ENCODE results near the gene MAD2L1BP.

MAD2L1BP gene

DNA sequence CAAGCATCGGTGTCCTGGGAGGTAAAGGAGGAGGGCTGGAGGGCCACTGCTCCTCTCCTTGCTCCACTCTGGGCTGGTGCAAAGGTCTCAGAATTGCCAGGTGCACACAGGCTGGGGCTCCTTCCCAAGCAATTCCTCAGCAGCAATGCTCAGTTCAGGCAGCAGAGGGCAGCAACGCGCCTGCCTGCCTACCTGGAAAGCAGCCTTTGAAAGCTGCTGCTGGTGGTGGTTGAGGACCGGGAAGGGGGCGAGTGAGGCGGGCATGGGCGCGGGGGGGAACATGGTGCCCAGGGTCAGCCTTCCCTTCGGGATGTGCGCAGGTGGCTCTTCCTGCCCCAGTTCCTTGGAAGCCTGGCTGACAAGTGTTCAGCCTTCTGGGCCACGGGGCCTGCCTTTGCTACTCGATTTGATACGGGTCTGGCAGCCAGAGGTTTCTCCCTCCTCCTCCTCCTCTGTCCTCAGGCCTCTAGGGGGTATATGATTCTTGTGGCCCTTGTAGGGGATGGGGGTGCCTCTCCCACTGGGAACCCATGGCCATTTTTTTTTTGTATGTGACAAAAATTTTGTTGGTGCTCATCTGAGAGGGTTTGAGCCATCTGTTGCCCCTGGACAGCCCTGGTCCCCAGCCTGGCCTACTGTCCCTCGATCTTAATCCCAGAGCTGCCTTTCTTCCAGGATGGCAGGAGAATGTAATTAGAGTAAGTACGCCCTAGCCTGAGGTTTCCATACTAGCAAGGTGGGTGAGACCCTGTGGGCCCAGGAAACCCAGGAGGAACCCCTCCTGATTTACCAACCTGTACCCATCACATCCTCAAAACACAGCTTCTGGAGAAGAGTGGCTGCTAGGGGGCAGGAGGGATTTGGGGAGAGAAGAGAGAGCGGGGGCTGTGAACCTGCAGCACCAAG lies 31.9 kb downstream of the MAD2L1BP start:
- peak; percentile 65 to 85 for DNase-seq (ENCODE audit: low read depth in 2 of 2)

DNA sequence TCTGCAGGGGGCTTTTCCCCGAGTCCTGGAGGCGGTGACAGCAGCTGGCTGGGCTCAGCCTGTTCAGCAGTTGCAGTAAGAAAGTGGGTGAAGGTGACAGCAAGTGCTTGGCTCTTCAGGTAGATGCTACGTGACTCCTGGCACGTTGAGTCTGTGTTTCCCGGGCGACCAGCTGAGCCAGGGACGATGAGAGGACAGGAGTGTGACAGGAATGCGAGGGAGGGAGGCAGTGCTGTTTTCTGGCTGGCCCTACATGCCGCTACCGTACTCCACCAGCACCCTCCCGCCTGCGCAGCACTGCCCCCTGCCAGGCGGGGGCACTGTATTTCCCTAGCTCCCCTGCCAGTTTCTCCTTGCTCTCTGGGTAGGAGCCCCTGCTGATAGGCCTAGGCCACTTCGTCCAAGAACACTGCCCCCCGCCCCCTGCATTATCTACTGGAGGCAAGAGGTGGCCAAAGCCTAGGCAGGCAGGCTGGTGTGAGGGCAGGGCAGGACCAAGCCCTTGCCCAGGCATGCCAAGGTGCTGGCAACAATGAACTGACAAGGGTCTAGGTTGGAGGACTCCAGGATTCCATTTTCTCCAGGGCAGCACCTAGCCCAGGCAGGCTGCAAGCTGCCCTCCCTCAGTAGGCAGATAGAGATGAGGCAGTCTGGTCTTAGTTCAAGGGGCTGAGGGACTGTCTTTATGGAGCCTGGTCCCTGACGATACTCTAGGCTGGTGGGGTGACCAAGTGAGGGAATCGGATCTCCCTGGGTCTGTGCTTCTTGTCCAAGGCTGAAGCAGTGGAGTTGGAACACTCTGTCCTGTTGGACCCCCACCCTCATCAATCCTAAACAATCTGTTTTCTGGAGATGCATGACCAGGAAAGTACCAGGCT lies 32.8 kb downstream of the MAD2L1BP start:
- peak; percentile 20 to 58 for DNase-seq (ENCODE audit: low read depth in 2 of 2)

DNA sequence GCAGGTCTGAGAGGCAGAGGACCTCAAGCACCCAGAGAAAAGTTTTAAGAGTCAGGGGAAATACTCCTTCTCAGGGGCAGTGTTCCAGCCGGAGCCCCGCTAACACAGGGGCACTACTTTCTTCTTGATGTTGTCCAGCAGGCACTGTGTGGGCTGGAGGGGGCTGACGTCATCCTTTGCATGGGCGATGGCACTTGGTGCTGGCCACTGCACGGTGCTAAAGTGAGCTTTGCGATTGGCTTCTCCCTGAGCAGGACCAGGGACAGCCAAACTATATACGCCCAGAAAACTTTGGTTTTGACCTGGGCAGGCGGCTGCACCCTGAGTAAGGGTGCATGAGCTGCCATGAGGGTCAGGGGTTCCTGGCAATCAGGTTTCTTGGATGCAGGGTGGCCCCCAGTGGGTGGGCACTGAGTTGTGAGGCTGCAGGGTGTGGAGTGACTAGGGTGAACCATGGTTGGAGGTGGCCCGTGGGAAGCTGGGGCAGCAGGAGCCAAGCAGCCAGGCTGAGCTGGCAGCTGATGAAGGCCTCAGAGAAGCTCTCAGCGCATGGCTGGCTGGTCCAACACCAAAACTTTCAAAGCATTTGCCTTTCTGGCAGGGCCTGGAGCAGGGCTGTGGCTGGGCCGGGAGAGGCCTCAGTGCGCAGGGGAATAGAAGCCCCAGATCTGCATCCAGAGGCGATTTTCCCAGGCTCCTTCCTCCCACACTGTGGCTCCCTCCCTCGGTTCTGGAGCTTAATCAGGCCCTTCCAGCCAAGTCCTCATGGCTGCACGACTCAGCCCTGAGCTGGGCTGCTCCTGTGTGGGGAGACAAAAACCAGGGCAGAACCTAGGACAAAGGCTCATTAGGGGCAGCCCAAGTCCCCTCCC lies 33.6 kb downstream of the MAD2L1BP start:
- DNase-seq (ENCODE audit: low read depth in 2 of 2): no peak

DNA sequence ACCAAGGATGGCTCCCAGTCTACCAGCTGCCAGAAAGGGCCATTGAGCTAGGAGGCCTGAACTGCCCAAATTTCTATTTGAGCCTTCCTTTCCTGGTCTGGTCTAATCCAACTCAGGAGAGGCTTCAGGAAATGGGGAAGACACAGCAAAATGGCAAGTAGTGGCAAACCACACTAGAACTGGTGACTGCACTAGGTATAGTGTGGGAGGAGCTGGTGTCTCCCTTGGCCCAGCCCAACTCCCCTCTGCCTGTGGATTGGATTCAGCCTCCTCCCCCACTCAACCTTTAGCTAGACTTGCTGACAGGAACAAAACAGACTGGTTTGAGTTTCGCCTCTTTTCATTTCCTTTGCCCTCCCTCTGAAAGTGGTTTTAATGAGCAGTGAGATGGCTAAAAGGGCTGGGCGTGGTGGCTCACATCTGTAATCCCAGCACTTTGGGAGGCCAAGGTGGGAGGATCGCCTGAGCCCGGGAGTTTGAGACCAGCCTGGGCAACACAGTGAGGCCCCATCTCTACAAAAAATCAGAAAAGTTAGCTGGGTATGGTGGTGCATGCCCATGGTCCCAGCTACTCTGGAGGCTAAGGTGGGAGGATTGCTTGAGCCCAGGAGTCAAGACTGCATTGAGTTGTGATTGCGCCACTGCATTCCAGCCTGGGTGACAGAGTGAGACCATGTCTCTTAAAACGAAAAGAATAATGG lies 34.4 kb downstream of the MAD2L1BP start:
- DNase-seq (ENCODE audit: low read depth in 2 of 2): no peak

- DNase-seq (ENCODE audit: low read depth in 2 of 2): no peak
These were observed 35.0 kb downstream of the MAD2L1BP start for GRCh38 chr6:43670623-43670986.

DNA sequence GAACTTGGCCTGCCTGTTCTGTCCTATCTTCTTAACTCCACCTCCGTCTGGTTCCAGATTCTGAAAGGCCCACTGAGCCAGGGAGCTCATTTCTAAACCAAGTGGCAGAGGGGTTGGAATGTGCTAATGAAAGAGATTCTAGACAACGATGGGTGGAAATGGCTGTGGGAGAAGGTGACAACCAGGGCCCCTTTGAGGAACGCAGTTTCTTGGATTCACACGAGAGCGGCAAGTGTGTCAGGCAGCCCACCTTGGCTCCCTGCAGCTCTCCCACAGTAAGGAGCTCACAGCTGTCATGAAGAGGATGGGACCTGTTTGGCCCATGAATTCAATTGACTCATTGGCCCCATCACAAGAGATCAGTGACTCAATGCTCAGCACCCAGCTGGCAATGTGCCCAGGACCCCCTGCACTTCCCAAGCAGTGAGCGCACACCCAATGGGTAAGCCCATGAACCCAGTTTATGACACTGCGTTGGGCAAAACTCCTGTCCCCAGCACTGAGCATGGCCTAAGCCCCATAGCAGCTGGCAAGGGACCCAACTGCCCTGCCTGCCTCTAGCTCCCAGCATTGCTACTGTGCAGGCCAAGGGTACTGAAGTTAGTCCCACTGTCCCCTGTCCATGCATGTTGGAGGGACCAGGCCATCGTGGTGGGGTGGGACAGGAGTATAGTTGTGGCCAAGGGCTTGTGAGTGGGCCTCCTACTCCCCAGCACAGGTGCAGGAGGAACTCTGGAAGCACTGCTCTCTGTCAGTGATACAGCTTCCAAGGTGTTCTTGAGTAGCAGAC lies 35.6 kb downstream of the MAD2L1BP start:
- DNase-seq (ENCODE audit: low read depth in 2 of 2): no peak

DNA sequence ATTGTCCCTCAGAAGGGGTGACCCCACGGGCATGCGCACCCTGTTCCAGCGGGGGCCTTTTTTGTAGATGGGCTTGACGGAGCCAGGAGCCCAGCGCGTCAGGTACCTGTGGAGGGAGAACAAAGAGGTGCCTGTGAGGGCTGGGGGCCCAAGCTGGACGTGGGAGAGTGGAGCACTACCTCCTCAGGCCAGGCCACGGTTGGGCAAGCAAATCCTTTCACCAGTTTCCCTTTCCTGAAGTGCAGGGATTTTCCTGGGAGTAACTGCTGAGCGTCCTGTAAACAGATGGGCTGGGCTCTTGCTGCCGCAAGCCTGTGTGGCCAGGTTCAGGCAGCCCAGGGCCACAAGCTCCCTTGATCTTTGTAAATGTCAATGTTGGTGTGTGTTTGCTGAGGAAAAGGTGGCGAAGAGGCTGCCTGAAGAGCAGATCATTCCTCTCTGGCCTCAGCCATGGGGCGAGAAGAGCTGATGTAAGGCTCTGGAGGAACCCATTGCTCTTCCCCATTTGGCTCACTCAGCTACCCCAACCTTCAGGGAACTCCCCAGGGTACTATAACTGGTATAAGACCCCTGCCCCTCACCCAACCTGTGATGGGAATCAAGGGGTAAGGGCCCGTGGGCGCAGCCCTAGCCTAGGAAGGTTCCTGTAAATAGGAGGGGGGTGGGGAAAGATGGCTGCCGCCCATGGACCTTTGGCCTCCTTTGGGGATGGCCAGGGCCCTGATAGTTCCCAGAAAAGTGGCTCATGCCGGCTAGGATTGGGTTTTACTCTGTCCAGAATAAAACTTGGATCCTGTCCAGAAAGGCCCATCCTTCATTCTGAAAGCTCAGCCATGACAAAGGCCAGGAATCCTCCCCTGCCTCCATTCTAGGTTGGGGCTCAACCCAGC lies 36.4 kb downstream of the MAD2L1BP start:
- DNase-seq (ENCODE audit: low read depth in 2 of 2): no peak

DNA sequence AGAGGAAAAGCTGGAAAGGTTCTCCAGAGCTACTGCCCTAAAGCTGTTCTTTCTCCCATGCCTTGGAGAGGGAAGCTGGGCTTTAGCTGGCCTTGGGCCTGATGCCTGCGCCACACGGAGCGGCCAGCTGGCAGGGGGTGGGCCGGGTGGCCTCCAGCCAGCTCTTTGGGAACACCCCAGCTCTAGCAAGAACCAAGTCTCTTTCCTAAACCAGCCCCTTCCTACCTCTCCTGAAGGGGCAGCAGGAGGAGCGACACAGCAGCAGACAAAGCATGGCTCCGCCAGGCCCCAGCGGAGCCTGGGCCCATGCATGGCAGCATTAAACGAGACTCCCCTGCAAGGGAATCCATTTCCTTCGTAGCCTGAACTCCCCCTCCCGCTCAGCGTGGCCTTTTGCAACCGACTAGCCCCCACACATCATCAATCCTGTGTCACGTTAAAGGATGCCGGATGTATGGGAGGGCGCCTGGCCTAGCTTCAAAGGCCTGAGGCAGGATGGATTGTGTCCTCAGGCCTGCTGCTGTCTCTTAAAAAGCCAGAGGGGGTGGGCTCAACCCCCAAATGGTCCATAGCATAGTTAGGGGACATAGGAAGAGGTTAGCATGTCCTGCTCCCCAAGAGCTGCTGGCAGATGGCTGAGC lies 37.9 kb downstream of the MAD2L1BP start:
- DNase-seq (ENCODE audit: low read depth in 2 of 2): no peak

DNA sequence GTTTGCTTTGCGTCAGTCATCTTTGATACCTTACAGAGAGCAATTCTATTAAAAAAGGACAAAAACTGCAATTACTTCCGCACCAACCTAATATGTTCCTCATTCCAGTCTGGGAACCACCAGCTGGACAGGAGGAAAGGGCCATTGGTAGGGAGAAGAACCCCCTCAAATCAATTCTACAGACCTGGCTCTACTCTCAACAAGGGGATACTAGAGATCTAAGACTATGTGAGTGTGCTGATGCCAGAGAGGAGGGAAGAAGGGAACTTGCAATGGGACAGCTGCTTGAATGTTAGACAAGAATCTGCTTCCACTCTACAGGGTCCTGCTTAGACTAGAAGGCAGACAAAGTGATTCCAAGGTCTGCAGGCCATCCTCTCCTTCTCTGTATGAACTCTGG lies 38.7 kb downstream of the MAD2L1BP start:
- DNase-seq (ENCODE audit: low read depth in 2 of 2): no peak

DNA sequence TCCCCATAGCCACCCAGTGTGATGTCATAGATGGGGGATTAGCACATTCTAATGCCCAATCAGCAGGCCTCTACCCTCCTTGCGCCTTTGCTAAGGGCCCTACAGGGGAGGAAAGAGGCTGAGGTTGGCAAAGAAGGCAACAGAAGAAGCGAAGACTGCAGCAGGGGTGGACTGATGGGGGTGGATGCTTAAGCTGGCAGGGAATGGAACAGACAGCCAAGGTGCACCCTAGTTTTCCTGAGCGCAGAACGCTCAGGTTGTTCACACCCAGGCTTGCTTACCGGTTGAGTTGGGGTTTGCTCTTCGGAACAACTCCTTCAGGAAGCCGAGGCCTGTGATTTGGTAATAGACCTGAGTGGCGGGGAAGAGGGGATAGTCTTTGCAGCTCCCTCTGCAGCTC lies 39.3 kb downstream of the MAD2L1BP start:
- no peak for DNase-seq (ENCODE audit: low read depth in 2 of 2)

DNA sequence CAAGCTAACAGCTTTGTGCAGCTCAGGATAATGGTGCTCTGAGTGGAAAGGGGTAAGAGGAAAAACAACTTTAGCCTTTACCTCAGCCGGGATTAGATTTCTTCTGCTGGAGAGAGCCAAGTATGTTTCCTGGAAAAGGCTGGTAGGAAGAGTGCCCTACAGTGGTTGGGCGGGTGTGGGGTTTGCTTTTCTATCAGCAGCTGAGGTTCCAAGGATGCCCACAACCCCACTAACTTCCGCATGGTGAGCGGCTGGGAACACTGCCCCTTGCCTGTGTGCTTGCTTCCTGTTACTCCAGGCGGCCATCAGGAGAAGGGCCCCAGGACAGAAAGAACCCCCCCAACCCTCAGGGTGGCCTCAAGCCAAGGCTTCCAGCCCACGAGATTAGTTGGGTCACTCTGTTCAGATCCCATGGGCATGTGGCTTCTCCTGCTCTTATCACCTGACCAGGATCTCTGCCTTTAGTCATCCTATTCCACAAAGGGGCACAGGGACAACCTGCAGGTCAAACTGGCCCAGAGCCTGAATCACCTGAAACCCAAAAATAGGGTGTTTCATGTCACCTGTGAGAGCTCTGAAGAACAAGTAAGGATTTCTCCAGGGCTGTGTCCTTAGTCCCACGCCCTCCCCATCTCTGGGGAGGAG lies 41.4 kb downstream of the MAD2L1BP start:
- DNase-seq (ENCODE audit: low read depth in 2 of 2): no peak

- DNase-seq (ENCODE audit: low read depth in 2 of 2): no peak
These were observed 42.1 kb downstream of the MAD2L1BP start for GRCh38 chr6:43677759-43678158.

DNA sequence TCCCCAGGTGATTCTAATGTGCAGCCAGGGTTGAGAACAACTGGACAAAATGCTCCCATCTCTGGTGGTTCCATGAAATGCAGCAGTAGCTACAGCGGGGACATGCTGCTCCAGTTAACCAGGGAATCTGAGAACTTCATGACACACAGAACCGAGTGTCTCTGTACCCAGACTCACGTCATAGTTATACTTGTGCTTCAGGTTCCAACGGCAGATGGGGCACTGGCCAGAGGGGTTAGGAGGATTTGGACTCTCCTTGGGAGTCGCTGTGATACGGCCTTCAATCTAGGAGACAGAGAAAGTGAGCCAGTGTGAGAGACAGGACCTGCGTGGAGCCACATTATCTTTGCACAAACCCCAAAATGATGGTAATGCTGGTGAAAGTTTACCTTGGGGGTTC lies 42.7 kb downstream of the MAD2L1BP start:
- DNase-seq (ENCODE audit: low read depth in 2 of 2): no peak

- DNase-seq (ENCODE audit: low read depth in 2 of 2): no peak
These were observed 43.4 kb downstream of the MAD2L1BP start for GRCh38 chr6:43679057-43679456.

DNA sequence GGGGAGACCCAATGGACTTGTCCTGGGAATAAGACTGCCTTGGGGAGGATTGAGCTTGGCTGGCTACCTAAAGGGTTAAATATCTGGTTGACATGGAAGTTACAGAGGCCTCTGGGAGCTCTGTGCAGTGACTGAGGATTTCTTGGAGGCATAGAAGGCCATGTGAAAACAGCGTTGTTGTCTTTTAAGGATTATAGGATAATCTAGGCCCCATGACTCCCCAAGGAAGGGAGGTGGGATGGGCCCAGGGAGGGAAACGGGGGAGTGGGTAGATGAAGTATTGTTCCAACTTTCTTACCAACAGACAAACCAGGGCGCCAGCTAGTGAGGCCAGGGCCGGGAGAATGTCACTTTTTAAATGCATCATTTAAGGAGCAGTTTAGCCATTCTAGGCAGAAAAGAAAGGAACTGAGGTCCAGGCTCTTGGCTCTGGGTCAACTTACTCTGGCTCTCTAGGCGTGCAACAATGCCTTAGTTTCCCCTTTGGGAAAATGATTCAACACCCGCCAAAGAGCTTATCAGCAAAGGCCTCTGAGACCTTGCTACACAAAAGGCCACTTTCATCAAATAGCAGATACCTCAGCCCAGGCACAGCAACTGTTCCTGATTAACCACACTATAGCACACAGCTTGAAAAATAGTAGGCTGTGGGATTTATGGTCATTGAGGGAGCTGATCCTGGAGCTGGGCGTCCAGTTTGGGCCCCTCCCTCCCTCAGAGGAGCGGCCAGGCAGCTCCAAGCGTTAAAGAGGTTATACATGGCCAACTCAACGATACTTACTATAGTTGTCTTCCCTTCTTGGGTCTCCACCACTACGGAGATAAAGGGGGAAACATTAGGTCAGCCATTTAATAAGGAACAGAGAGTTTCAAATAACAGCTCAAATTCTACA lies 44.9 kb downstream of the MAD2L1BP start:
- DNase-seq (ENCODE audit: low read depth in 2 of 2): no peak

DNA sequence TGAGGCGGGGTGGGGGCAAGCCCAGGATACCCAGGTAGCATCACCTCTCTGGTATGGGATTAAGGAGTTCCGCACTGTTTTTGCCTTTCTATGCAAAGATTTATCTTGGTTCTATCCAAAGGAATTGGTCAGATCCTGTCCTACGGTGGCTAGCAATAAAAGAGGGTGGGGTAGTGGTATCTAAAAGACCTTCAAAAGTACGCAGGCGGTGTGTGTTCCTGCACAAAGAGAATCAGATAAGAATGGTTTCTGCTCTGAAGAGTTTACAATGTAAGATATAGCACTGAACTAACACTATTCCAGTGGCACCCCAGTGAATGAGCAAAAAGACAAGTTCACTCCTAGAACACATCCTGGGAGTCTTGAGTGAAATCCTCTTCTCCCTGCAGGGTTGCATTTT lies 45.7 kb downstream of the MAD2L1BP start:
- no peak for DNase-seq (ENCODE audit: low read depth in 2 of 2)

GRCh38 chr6:43682724-43683429 lies 47.2 kb downstream of the MAD2L1BP start:
- DNase-seq (ENCODE audit: low read depth in 2 of 2): no peak

Data from activated CD4-positive, alpha-beta T cell treated with anti-CD3 and anti-CD28 coated beads for 24 hours (primary cell).